GM12865 (cell line): ENCODE results near the gene RBP3.
A peak's percentile ranks its signal among the peaks of the same experiment; 100 is the strongest.

Experiments
- DNase-seq: peaks from one replicate; pipeline ENCODE4 v3.0.0; 2010; ENCODE audit warnings: low read depth
- H3K4me3 ChIP-seq: 2 replicates; pipeline ENCODE4 v1.5.1; 2011; ENCODE audit warnings: mild to moderate bottlenecking, low read depth, low read length, control low read depth
- CTCF ChIP-seq: IDR thresholded peaks from 2 replicates; pipeline ENCODE4 v1.5.1; 2011; ENCODE audit warnings: low read length, control low read depth, low read depth, inconsistent platforms; ENCODE audit not compliant: insufficient read depth; ENCODE audit errors: missing control alignments

Gene RBP3

DNA sequence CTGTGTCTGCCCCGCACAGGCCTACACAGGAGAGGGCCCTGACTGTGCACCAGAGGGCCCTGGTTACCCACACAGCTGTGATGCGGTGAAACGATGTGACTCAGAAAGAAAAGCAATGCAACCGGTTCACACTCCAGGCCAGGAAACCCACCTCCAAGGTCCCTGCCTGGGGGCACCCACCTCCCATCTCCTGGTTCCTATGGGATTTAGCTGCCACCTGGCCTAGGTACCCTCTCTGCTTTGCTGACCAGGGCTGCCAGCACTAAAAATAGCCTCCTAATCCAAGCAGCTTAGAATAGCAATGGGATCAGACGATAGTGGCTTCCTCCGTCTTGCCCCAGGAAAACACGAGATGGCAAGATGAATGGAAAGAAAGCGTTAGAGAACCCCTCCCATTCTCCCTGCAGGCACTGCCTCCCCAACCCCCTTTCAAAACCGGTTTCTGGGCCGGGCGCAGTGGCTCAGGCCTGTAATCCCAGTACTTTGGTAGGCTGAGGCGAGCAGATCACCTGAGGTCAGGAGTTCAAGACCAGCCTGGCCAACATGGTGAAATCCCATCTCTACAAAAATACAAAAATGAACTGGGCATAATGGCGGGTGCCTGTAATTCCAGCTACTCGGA lies 12.4 kb downstream of the RBP3 start:
- TF ChIP-seq CTCF: no peak
- DNase-seq: no peak
- no peak overlapping the region for H3K4me3 ChIP-seq

DNA sequence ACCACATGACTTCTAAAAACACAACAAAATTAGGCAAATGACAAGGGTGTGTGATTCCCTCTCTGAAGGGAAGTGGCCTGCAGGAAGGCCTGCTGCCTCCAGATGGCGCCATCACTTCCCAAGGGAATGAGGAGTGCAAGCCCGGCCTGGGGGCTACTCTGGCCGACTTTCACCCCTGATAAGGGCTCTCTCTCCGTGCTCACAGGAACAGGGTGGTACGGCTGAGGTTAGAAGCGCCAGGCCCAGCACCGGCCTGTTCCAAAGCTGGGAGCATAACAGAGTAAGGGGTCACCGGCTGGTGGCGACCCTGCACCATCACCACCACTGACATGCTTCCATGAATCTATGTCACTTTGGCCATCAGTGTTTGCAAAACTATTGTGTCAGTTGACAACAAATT lies 13.1 kb downstream of the RBP3 start:
- peak; percentile 25 for DNase-seq
- no peak overlapping the region for H3K4me3 ChIP-seq
- peak; percentile 65 for TF ChIP-seq CTCF

DNA sequence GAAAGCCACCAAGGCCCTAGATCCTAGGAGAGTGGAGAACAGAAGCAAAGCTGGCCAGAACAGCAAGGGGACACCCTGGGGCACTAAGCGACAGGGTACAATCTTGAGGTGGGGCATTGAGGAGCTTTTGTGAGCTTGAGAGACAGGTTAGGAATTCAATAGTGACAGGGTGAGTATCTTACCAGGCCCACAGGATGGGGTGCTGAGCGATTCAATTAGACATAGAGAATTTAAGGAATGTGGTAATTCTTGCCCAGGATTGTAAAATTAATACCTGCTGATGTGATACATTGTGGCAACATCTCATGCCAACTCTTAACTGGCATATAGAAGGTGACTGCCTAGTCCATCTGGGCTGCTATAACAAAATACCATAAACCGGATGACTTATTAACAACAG lies 14.0 kb downstream of the RBP3 start:
- no peak for DNase-seq
- TF ChIP-seq CTCF: no peak
- H3K4me3 ChIP-seq: no peak overlapping the region

DNA sequence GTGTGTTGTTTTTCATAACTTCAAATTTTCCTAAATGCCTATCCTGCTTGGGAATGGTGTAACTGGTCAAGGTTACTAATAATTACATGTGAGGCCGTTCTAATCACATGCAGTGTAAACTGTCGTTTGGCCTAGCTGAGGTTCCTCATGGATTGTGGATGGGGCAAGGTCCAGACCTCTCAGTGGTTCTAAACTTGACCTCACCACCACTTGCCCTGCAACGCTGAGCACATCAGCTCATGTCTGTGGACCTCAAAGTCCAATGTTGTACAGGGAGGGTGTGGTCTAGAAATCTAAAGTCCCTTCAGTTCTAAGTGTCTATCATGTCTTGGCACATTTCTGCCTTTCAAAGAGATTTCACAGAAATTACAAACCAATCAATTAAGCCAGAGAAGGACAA lies 15.6 kb downstream of the RBP3 start:
- H3K4me3 ChIP-seq: no peak overlapping the region
- TF ChIP-seq CTCF: no peak

GRCh38 chr10:47364366-47364765 lies 16.2 kb downstream of the RBP3 start:
- no peak for TF ChIP-seq CTCF
- no peak overlapping the region for H3K4me3 ChIP-seq
- no peak for DNase-seq

More for the DNA sequence above, 15.6 kb downstream of the RBP3 start:
- no peak for DNase-seq

DNA sequence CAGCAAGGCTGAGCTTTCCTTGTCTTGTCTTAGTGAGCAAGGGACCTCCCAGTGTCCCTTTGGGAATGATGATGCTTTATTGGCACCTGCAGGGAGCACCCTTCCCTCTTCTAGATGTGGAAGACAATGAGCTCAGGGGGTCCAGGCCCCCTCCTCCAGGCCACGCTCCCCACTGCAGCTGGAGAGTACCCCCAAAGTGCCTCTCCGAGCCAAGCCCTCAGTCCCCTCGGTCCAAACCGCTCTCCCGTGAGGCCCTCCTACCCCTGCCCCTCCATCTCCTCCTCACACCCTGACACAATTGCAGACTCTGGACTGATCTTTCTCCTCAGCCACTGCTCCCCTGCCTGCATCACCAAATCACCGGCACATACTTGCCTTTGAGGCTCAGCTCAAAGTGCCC lies 16.7 kb downstream of the RBP3 start:
- no peak for DNase-seq
- no peak overlapping the region for H3K4me3 ChIP-seq
- no peak for TF ChIP-seq CTCF
